Transverse colon (tissue), 4 donors: Measurements from ENCODE around the gene KRT74. TPM values are rescaled to one million over a fixed set of nuclear protein-coding genes. Genes with fewer than 3 reads are reported as not detected.

Experiments
- DNase-seq: peaks from one replicate; pipeline ENCODE4 v3.0.0-alpha.2; 2019
- H3K27ac ChIP-seq, 4 donors: fragments of 200-600 bp; sonication (generic); 2 replicates each; pipeline ENCODE4 v1.5.1; 2016 to 2018; ENCODE audit warnings: inconsistent platforms in 4 of 4
- H3K27me3 ChIP-seq: fragments of 200-600 bp; sonication (generic); 2 replicates; pipeline ENCODE4 v1.5.1; 2017; ENCODE audit warnings: inconsistent platforms
- H3K36me3 ChIP-seq, 4 donors: fragments of 200-600 bp; sonication (generic); 2 replicates each; pipeline ENCODE4 v1.5.1; 2017 to 2019; ENCODE audit warnings: inconsistent platforms in 4 of 4
- H3K4me1 ChIP-seq, 4 donors: fragments of 200-600 bp; sonication (generic); 2 replicates each; pipeline ENCODE4 v1.5.1; 2017 to 2020; ENCODE audit warnings: inconsistent platforms in 4 of 4
- H3K4me3 ChIP-seq, 4 donors: fragments of 200-600 bp; sonication (generic); 1 replicate in 1 of 4; 2 replicates in 3 of 4; pipeline versions ENCODE4 v1.5.1 to v1.6.1; 2017 to 2019; ENCODE audit warnings: inconsistent platforms in 4 of 4
- H3K9me3 ChIP-seq, 2 donors: fragments of 200-600 bp; sonication (generic); 2 replicates each; pipeline ENCODE4 v1.5.1; 2017 to 2019; ENCODE audit warnings: inconsistent platforms in 2 of 2
- EP300 ChIP-seq: sonication (generic); formaldehyde crosslinking; IDR thresholded peaks from one replicate; pipeline ENCODE4 v1.6.1; 2017; ENCODE audit warnings: antibody characterized with exemption, low read depth
- POLR2A ChIP-seq: fragments of 450-650 bp; IDR thresholded peaks from one replicate; pipeline ENCODE4 v1.6.1; 2016; ENCODE audit warnings: antibody characterized with exemption, mild to moderate bottlenecking, moderate library complexity
- POLR2AphosphoS5 ChIP-seq, 3 donors: sonication (generic); formaldehyde crosslinking; IDR thresholded peaks; one replicate each; pipeline ENCODE4 v1.6.1; 2016; ENCODE audit warnings: antibody characterized with exemption in 3 of 3
- WGBS, 2 donors: methylation state at CpG; one replicate each; pipeline ENCODE4 v1.1.5; 2018; ENCODE audit warnings: low coverage in 1 of 2; 5-methylcytosine and 5-hydroxymethylcytosine counted together
- in situ Hi-C, 4 donors: fragments of 200-750 bp; cut with MboI; loops; one replicate each; pipeline versions ENCODE4 v1.15.0 to v1.15.1; 2017; ENCODE audit warnings: low sequenced_read_pairs in 3 of 4, low pct_ligation_motif_present in 1 of 4, low pct_unique_long_range_greater_than_20kb in 1 of 4
- intact Hi-C: fragments of 100-400 bp; cut with DNase I; formaldehyde crosslinking; loops from one replicate; pipeline ENCODE4 v1.15.1; 2023; ENCODE audit warnings: low total_unique reads
- total RNA-seq, 4 donors: library from RNA; depleted of rRNA; stranded (reverse); fragments of >200 nt; gene quantifications; one replicate each; pipeline ENCODE4 v1.1.0, GENCODE V29; 2016
- TF ChIP-seq, protein P1 (sequence below), 5 experiments: fragments of 200-600 bp in 3 of 5; fragments of 450-650 bp in 2 of 5; sonication (generic) in 3 of 5; IDR thresholded peaks; 1 replicate in 2 of 5; 2 replicates in 3 of 5; pipeline ENCODE4 v1.5.1; 2016 to 2017; ENCODE audit warnings: antibody characterized with exemption in 5 of 5, inconsistent platforms in 3 of 5, mild to moderate bottlenecking in 2 of 5, moderate library complexity in 1 of 5

KRT74 gene
- total RNA-seq, 4 donors from 2014 or later = not detected

DNA sequence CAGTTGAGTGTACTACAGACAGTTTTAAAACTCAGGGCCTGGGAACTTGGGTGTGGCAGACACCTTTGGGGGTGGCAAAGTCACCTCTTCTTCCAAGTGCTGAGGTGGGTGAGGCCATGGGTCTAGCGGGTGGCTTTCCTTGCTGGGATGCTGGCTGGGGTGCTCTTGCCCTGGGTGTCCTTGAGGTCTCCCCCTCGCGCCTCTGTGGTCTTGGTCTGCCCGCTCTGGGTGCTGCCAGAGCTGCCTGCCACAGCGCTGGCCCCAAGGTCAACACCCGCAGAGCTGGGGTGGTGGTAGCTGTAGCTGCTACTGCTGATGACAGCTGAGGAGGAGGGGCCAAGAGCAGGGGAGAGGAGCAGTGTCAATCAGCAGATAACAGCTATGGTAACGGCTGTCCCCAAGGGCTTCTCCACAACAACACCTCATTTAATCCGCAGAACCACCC is 6.8 kb downstream of the KRT74 start:
- no peak overlapping the region for H3K4me3 ChIP-seq
- no peak overlapping the region for H3K27ac ChIP-seq
- H3K36me3 ChIP-seq = no peaks in the 10 kb centered on the region
- in situ Hi-C loops (no loop called here), intact Hi-C loops (no loop called here)
- TF ChIP-seq, protein P1, sequence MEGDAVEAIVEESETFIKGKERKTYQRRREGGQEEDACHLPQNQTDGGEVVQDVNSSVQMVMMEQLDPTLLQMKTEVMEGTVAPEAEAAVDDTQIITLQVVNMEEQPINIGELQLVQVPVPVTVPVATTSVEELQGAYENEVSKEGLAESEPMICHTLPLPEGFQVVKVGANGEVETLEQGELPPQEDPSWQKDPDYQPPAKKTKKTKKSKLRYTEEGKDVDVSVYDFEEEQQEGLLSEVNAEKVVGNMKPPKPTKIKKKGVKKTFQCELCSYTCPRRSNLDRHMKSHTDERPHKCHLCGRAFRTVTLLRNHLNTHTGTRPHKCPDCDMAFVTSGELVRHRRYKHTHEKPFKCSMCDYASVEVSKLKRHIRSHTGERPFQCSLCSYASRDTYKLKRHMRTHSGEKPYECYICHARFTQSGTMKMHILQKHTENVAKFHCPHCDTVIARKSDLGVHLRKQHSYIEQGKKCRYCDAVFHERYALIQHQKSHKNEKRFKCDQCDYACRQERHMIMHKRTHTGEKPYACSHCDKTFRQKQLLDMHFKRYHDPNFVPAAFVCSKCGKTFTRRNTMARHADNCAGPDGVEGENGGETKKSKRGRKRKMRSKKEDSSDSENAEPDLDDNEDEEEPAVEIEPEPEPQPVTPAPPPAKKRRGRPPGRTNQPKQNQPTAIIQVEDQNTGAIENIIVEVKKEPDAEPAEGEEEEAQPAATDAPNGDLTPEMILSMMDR (IDR thresholded peaks at IDR 0.05) = no peak
- no peak for TF ChIP-seq POLR2A
- TF ChIP-seq POLR2AphosphoS5 (IDR thresholded peaks at IDR 0.05) = no peak
- no peak for DNase-seq
- no peaks in the 10 kb centered on the region for H3K4me1 ChIP-seq
- WGBS, 2 donors = 76% methylated on average over 8 of the region's 8 CpGs; no CpG with 5 or more reads in 1 of the 2 donors
- no peaks in the 10 kb centered on the region for H3K9me3 ChIP-seq
- H3K27me3 ChIP-seq = no peaks in the 10 kb centered on the region

GRCh38 chr12:52564582-52564981 is 9.1 kb downstream of the KRT74 start:
- H3K27me3 ChIP-seq = no peaks in the 10 kb centered on the region
- no peaks in the 10 kb centered on the region for H3K4me1 ChIP-seq
- H3K4me3 ChIP-seq = no peak overlapping the region
- no peak for DNase-seq
- H3K36me3 ChIP-seq = no peaks in the 10 kb centered on the region
- in situ Hi-C loops (no loop called here), intact Hi-C loops (no loop called here)
- no peak overlapping the region for H3K27ac ChIP-seq
- H3K9me3 ChIP-seq = no peaks in the 10 kb centered on the region
- TF ChIP-seq, protein P1 (IDR thresholded peaks at IDR 0.05) = no peak
- TF ChIP-seq EP300 = no peak
- no peak for TF ChIP-seq POLR2AphosphoS5 (IDR thresholded peaks at IDR 0.05)
- TF ChIP-seq POLR2A = no peak
- WGBS, 2 donors = 44% methylated on average over 1 of the region's 1 CpG; no CpG with 5 or more reads in 1 of the 2 donors

DNA sequence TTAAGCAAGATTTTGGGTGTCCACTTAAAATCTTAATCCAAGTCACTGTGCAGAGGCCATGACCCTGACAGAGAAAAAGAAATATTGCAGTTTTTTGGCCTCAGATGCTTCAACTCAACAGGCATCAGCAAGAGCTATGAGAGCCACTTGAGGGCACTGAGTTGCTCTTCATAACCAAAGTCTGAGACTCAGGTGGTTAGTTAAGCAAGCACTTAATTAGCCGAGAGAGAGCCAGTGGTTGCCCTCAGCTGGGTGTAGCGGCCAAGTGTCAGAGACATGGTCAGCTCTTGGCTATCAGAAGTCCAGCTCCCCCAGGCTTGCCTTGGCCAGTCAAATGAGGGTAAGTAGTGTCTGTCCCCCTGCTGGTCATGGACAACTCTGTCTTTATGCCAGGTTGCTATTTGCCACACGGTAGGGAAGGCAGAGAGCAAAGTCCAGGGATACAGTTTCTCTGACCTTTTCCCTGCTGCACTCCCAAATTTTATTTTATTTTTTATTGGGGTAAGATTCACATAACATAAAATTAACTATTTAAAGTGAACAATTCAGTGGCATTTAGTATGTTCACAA is 11.7 kb downstream of the KRT74 start:
- no peak overlapping the region for H3K27ac ChIP-seq
- H3K4me3 ChIP-seq = no peak overlapping the region
- 13 to 56% methylated on average over 1 to 3 of the region's 3 CpGs for WGBS, 2 donors
- peaks cover 6% of the 10 kb centered on the region for H3K27me3 ChIP-seq
- TF ChIP-seq, protein P1 (IDR thresholded peaks at IDR 0.05) = peak in 3 of 5 experiments; percentile 20 to 36 (median 25)
- TF ChIP-seq POLR2A (no peak), EP300 (no peak), POLR2AphosphoS5 (IDR thresholded peaks at IDR 0.05) (no peak)
- H3K9me3 ChIP-seq = no peaks in the 10 kb centered on the region
- H3K36me3 ChIP-seq = no peaks in the 10 kb centered on the region
- H3K4me1 ChIP-seq = no peaks in the 10 kb centered on the region
- DNase-seq = no peak
- intact Hi-C loops = no loop called here
- in situ Hi-C loops = no loop called here

DNA sequence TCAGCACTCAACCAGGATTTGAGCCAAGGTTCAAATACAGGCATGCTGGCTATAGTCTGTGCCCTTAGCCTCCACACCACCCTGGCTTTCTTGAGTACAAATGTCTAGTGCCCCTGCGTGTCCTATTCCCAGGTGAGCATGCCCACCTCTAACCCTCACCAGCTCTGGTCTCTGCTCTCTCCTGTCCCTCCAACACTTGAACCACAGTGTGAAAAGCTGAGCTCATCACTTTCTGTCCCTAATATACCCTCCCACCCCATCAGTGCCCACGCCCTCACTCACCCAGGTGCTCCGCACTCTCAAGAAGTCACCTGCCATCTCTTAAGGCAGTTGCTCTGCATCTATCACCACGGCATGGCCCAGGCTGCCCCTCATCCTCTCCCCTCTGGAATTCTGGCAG is 13.7 kb downstream of the KRT74 start:
- Histone ChIP-seq H3K27me3 (peaks cover 6% of the 10 kb centered on the region), H3K4me3 (no peak overlapping the region), H3K36me3 (no peaks in the 10 kb centered on the region), H3K4me1 (no peaks in the 10 kb centered on the region), H3K9me3 (no peaks in the 10 kb centered on the region), H3K27ac (no peak overlapping the region)
- no peak for TF ChIP-seq POLR2AphosphoS5 (IDR thresholded peaks at IDR 0.05)
- no peak for TF ChIP-seq EP300
- TF ChIP-seq POLR2A = no peak
- TF ChIP-seq, protein P1 (IDR thresholded peaks at IDR 0.05) = no peak
- no peak for DNase-seq
- WGBS, 2 donors = 42 to 84% methylated on average over 2 to 4 of the region's 4 CpGs
- intact Hi-C loops = no loop called here
- in situ Hi-C loops = no loop called here
